ENCODE data around the gene ERP27.

The ERP27 gene

DNA sequence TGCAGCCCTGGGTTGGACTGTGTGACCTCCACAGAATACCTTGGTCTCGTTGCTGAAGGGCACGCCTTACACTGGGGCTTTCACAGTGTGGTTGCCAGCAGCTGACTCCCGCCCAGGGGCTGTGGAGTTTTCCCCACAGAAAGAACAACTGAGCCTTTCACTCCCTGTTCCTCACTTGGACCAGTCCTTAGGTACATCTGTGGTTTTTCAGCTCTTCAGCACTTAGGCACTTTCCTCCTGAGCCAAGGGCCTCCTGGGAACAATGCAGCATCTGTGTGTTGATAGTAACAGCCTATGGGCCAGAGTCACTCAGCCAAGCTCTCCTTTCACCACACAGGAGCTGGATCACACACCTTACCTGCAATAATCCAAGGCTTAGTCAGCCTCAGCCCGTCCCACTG, 25.0 kb downstream of the ERP27 start:
- Histone ChIP-seq H3K4me3 (ENCODE audit: low read depth, low read length) (no peak overlapping the region), H3K9ac (ENCODE audit: low read length) (no peak overlapping the region), H3K4ac (ENCODE audit: low read depth, low read length) (no peak overlapping the region), H3K27ac (ENCODE audit: low read depth, low read length) (peak overlapping the region; percentile 2), H2AK5ac (ENCODE audit: low read length) (no peak overlapping the region), H2AFZ (ENCODE audit: insufficient read depth, low read length, poor library complexity) (no peak overlapping the region), H3K9me3 (ENCODE audit: insufficient read depth, low read depth, low read length) (peaks cover 1% of the 10 kb centered on the region), H4K8ac (ENCODE audit: low read depth, low read length) (peak overlapping the region; percentile 19), H2BK120ac (ENCODE audit: insufficient read depth, low read length, poor library complexity) (no peak overlapping the region), H2BK12ac (ENCODE audit: low read length) (peak overlapping the region; percentile 16), H3K18ac (ENCODE audit: low read length) (no peak overlapping the region), H4K12ac (ENCODE audit: low read depth, low read length) (no peak overlapping the region), H3K4me1 (ENCODE audit: control insufficient read depth in 1 of 2, insufficient read depth in 2 of 2, low read length in 2 of 2) (peaks cover 3 to 12% of the 10 kb centered on the region in 2 experiments), H3K79me1 (ENCODE audit: low read length) (peaks cover 2% of the 10 kb centered on the region), H3K23ac (ENCODE audit: low read length) (no peak overlapping the region), H3K27me3 (ENCODE audit: insufficient read depth, low read length) (no peaks in the 10 kb centered on the region), H3K4me2 (ENCODE audit: low read length) (no peak overlapping the region), H3K79me2 (ENCODE audit: control insufficient read depth, insufficient read depth, low read length, poor library complexity) (no peaks in the 10 kb centered on the region), H2BK5ac (ENCODE audit: low read depth, low read length, poor library complexity) (no peak overlapping the region), H4K91ac (ENCODE audit: low read depth, low read length) (no peak overlapping the region), H3K36me3 (ENCODE audit: control insufficient read depth in 1 of 2, insufficient read depth in 2 of 2, low read length in 2 of 2) (peaks cover 2 to 8% of the 10 kb centered on the region in 2 experiments), H3K14ac (ENCODE audit: low read length) (no peak overlapping the region)
- WGBS (ENCODE audit: extremely low coverage, insufficient coverage, insufficient read length), result no CpG with 5 or more reads among the region's 4 CpGs
- DNase-seq, result no peak

DNA sequence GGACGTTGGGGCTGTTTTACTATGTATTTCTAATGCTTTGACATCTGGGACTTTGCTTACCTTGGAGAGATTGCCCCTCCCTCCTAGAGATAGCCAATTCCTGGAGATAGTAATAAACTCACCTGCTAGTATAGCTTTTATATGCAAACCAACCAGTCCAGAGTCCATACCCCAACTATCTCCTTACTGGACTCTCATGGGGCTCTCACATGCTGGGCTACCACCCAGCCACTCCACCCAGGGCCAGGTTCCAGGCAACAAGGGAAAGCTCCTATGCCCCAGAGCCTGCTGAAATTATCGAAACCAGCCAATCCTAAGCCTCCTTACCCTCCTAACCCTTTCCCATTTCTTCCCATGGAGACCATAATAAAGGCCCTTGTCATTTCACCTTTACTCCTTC, 27.2 kb downstream of the ERP27 start:
- H4K12ac ChIP-seq (ENCODE audit: low read depth, low read length), result no peak overlapping the region
- no peak overlapping the region for H3K18ac ChIP-seq (ENCODE audit: low read length)
- no peak overlapping the region for H3K9ac ChIP-seq (ENCODE audit: low read length)
- H2BK5ac ChIP-seq (ENCODE audit: low read depth, low read length, poor library complexity), result no peak overlapping the region
- H3K4me2 ChIP-seq (ENCODE audit: low read length), result no peak overlapping the region
- H3K14ac ChIP-seq (ENCODE audit: low read length), result no peak overlapping the region
- no peak overlapping the region for H2AFZ ChIP-seq (ENCODE audit: insufficient read depth, low read length, poor library complexity)
- H3K23ac ChIP-seq (ENCODE audit: low read length), result no peak overlapping the region
- no peak for DNase-seq
- H3K4me1 ChIP-seq (ENCODE audit: control insufficient read depth in 1 of 2, insufficient read depth in 2 of 2, low read length in 2 of 2), result peaks cover 3 to 12% of the 10 kb centered on the region in 2 experiments
- no peaks in the 10 kb centered on the region for H3K27me3 ChIP-seq (ENCODE audit: insufficient read depth, low read length)
- H2BK12ac ChIP-seq (ENCODE audit: low read length), result no peak overlapping the region
- H3K79me1 ChIP-seq (ENCODE audit: low read length), result peaks cover 2% of the 10 kb centered on the region
- H3K27ac ChIP-seq (ENCODE audit: low read depth, low read length), result no peak overlapping the region
- H3K4me3 ChIP-seq (ENCODE audit: low read depth, low read length), result no peak overlapping the region
- H3K4ac ChIP-seq (ENCODE audit: low read depth, low read length), result no peak overlapping the region
- H3K9me3 ChIP-seq (ENCODE audit: insufficient read depth, low read depth, low read length), result peaks cover 1% of the 10 kb centered on the region
- H3K36me3 ChIP-seq (ENCODE audit: control insufficient read depth in 1 of 2, insufficient read depth in 2 of 2, low read length in 2 of 2), result peaks cover 0 to 2% of the 10 kb centered on the region in 2 experiments
- H4K8ac ChIP-seq (ENCODE audit: low read depth, low read length), result no peak overlapping the region
- no peaks in the 10 kb centered on the region for H3K79me2 ChIP-seq (ENCODE audit: control insufficient read depth, insufficient read depth, low read length, poor library complexity)
- no peak overlapping the region for H4K91ac ChIP-seq (ENCODE audit: low read depth, low read length)
- WGBS (ENCODE audit: extremely low coverage, insufficient coverage, insufficient read length), result no CpG with 5 or more reads among the region's 2 CpGs
- H2AK5ac ChIP-seq (ENCODE audit: low read length), result no peak overlapping the region
- H2BK120ac ChIP-seq (ENCODE audit: insufficient read depth, low read length, poor library complexity), result no peak overlapping the region

DNA sequence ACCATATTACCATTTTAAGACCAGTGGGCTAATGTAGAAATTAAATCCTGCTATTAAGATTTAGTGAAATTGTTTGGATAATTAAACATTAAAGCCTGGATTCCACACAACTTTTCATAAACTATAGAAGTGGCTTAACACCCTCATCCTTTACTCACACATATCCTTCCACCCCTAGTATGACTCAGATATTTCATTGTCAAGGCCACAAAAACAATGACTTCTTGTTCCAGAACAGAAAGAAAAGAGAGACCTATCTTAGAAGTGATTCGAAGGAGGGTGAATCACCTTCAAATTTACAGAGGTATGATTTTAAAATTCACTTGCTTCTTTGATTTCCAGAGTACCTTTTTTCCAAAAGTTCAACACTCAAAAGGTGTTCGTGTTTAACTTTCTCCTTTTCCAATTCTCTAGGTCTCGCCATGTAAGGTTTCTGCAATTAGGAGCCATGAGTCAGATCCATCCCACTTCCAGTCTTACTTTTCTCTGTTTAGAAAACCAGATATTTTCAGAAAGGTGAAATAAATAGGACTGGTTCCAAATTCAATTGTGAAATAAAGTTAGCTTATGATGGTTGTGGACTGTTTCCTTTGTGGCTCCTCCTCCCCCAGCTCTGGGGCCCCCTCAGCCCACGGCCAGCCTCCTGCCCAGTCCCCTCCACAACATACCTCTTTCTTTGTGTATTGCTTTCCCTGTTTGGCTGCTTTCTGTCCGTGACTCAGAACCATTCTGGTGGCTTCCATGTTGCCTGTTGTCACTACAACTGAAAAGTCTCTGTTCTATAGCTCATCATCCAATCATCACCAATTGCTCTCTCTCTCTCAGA, 28.0 kb downstream of the ERP27 start:
- peak in 1 of 2 donors; percentile 52 for DNase-seq

DNA sequence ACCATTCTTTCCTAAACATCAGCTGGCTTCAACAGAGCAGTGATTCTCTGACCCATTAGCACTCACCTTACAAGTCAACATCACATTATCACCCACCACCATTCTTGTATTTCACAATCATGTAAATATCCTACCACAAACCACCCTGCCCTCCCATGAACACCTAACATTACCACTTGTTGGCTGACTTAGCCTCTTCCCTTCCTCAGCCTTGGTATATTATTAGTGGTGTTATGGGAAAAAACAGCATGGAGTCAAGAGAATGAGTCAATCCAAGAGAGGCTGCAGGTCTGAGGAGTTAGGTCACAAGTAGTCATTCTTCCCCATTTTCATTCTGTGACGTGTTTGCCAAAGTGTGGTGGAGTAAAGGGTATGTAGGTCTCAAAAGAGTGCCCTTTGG, 30.4 kb downstream of the ERP27 start:
- no peak overlapping the region for H2AK5ac ChIP-seq (ENCODE audit: low read length)
- H3K14ac ChIP-seq (ENCODE audit: low read length), result no peak overlapping the region
- H4K12ac ChIP-seq (ENCODE audit: low read depth, low read length), result no peak overlapping the region
- no CpG with 5 or more reads among the region's 1 CpG for WGBS (ENCODE audit: extremely low coverage, insufficient coverage, insufficient read length)
- DNase-seq, result peak; percentile 23 to 46
- no peak overlapping the region for H3K4me3 ChIP-seq (ENCODE audit: low read depth, low read length)
- H3K4me2 ChIP-seq (ENCODE audit: low read length), result no peak overlapping the region
- no peak overlapping the region for H3K27ac ChIP-seq (ENCODE audit: low read depth, low read length)
- no peaks in the 10 kb centered on the region for H3K9me3 ChIP-seq (ENCODE audit: insufficient read depth, low read depth, low read length)
- no peak overlapping the region for H3K9ac ChIP-seq (ENCODE audit: low read length)
- H2BK12ac ChIP-seq (ENCODE audit: low read length), result no peak overlapping the region
- no peak overlapping the region for H2AFZ ChIP-seq (ENCODE audit: insufficient read depth, low read length, poor library complexity)
- no peak overlapping the region for H4K91ac ChIP-seq (ENCODE audit: low read depth, low read length)
- H3K79me1 ChIP-seq (ENCODE audit: low read length), result peaks cover 2% of the 10 kb centered on the region
- H2BK120ac ChIP-seq (ENCODE audit: insufficient read depth, low read length, poor library complexity), result no peak overlapping the region
- peak overlapping the region; percentile 63 for H3K23ac ChIP-seq (ENCODE audit: low read length)
- no peak overlapping the region for H3K4ac ChIP-seq (ENCODE audit: low read depth, low read length)
- H3K79me2 ChIP-seq (ENCODE audit: control insufficient read depth, insufficient read depth, low read length, poor library complexity), result no peaks in the 10 kb centered on the region
- no peak overlapping the region for H4K8ac ChIP-seq (ENCODE audit: low read depth, low read length)
- no peak overlapping the region for H2BK5ac ChIP-seq (ENCODE audit: low read depth, low read length, poor library complexity)
- H3K36me3 ChIP-seq (ENCODE audit: control insufficient read depth in 1 of 2, insufficient read depth in 2 of 2, low read length in 2 of 2), result no peaks in the 10 kb centered on the region
- H3K18ac ChIP-seq (ENCODE audit: low read length), result no peak overlapping the region
- peaks cover 0 to 4% of the 10 kb centered on the region in 2 experiments for H3K4me1 ChIP-seq (ENCODE audit: control insufficient read depth in 1 of 2, insufficient read depth in 2 of 2, low read length in 2 of 2)
- no peaks in the 10 kb centered on the region for H3K27me3 ChIP-seq (ENCODE audit: insufficient read depth, low read length)

More for the DNA sequence above, 28.0 kb downstream of the ERP27 start:
- no peak overlapping the region for H3K14ac ChIP-seq (ENCODE audit: low read length)
- no peak overlapping the region for H4K8ac ChIP-seq (ENCODE audit: low read depth, low read length)
- H2BK120ac ChIP-seq (ENCODE audit: insufficient read depth, low read length, poor library complexity), result no peak overlapping the region
- no peaks in the 10 kb centered on the region for H3K27me3 ChIP-seq (ENCODE audit: insufficient read depth, low read length)
- H2BK12ac ChIP-seq (ENCODE audit: low read length), result no peak overlapping the region
- no peak overlapping the region for H3K18ac ChIP-seq (ENCODE audit: low read length)
- H3K79me1 ChIP-seq (ENCODE audit: low read length), result peaks cover 2% of the 10 kb centered on the region
- no peak overlapping the region for H4K12ac ChIP-seq (ENCODE audit: low read depth, low read length)
- H3K4me2 ChIP-seq (ENCODE audit: low read length), result no peak overlapping the region
- H3K36me3 ChIP-seq (ENCODE audit: control insufficient read depth in 1 of 2, insufficient read depth in 2 of 2, low read length in 2 of 2), result peaks cover 0 to 2% of the 10 kb centered on the region in 2 experiments
- peak overlapping the region; percentile 32 for H4K91ac ChIP-seq (ENCODE audit: low read depth, low read length)
- no peak overlapping the region for H3K9ac ChIP-seq (ENCODE audit: low read length)
- no peak overlapping the region for H2AK5ac ChIP-seq (ENCODE audit: low read length)
- H3K9me3 ChIP-seq (ENCODE audit: insufficient read depth, low read depth, low read length), result peaks cover 1% of the 10 kb centered on the region
- no CpG with 5 or more reads among the region's 5 CpGs for WGBS (ENCODE audit: extremely low coverage, insufficient coverage, insufficient read length)
- peaks cover 3 to 12% of the 10 kb centered on the region in 2 experiments for H3K4me1 ChIP-seq (ENCODE audit: control insufficient read depth in 1 of 2, insufficient read depth in 2 of 2, low read length in 2 of 2)
- no peak overlapping the region for H3K23ac ChIP-seq (ENCODE audit: low read length)
- H3K27ac ChIP-seq (ENCODE audit: low read depth, low read length), result no peak overlapping the region
- no peak overlapping the region for H3K4me3 ChIP-seq (ENCODE audit: low read depth, low read length)
- H2BK5ac ChIP-seq (ENCODE audit: low read depth, low read length, poor library complexity), result no peak overlapping the region
- H3K79me2 ChIP-seq (ENCODE audit: control insufficient read depth, insufficient read depth, low read length, poor library complexity), result no peaks in the 10 kb centered on the region
- H3K4ac ChIP-seq (ENCODE audit: low read depth, low read length), result no peak overlapping the region
- no peak overlapping the region for H2AFZ ChIP-seq (ENCODE audit: insufficient read depth, low read length, poor library complexity)

Data from trophoblast cell (in vitro differentiated cells and primary cell).